ENCODE data around the gene NKAIN4.

Gene NKAIN4

DNA sequence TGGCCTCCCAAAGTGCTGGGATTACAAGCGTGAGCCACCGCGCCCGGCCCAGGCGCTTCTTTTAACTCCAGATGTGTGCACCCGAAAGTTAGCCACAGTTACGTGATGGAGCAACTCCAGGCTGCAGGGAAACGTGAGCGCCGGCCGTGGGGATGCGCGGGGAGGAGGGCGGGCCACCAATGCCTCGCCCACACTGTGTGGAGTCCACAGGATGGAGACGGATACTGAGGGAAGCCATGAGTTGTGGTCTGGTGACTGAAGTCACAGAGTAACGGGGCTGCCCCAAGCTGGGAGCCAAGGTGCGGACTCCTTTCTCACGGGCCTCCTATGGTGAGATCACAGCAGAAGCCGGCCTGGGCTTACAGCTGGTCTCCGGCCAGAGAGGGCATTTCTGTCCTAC is 61.5 kb downstream of the NKAIN4 start:
- no peak for DNase-seq (ENCODE audit: low spot score)

DNA sequence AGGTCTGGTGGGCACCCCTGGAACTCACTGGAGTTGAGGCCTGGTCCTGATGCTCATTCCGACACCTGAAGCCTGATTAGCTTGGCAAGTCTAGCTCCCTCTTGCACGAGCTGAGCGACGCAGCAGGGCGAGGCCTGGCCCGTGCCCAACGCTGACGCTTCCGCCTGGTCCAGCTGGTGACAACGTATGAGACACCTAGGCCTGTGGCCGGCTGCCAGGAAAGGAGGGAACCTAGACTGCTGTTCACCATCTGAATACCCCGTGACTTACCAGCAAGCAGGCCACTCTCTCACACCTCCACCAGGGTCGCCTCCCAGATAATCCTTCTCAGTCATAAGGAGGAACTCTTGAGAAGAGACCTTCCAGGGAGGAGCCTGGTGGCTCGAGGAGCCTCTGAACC is 62.9 kb downstream of the NKAIN4 start:
- DNase-seq (ENCODE audit: low spot score): no peak

DNA sequence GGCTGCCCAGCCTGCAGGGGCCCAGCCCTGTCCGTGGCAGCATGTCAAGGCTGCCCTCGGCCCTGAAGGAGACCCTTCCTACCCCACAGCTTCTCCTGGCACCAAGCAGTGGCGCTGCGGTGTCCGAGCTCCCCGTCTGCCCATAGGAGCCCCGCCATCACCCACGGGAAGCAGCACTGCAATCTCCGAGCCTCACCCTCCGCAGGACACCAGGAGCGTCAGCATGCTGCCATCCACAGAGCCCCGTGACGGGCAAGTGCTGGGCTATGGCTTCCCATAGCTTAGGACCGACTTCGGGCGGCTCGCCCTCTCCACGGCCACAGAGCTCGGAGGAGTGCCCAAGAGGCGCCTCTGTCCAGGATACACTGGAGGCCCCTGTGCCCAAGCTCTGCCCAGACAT is 63.4 kb downstream of the NKAIN4 start:
- DNase-seq (ENCODE audit: low spot score): no peak
